H9 (cell line): ENCODE results near the gene HSPA9. TPM values are rescaled to one million over a fixed set of nuclear protein-coding genes. Genes with fewer than 3 reads are reported as not detected.
A peak's percentile ranks its signal among the peaks of the same experiment; 100 is the strongest.

Experiments
- DNase-seq: peaks from one replicate; pipeline ENCODE4 v3.0.0-alpha.2; 2017
- H2AFZ ChIP-seq: one replicate; pipeline ENCODE4 v1.6.1; 2013; ENCODE audit warnings: mild to moderate bottlenecking, low read length, control low read depth, moderate library complexity
- H2AK5ac ChIP-seq: 2 replicates; pipeline ENCODE4 v1.6.1; 2013; ENCODE audit warnings: low read length, control low read depth, mixed read lengths; ENCODE audit not compliant: insufficient read length
- H2BK120ac ChIP-seq: one replicate; pipeline ENCODE4 v1.6.1; 2013; ENCODE audit warnings: low read depth, mild to moderate bottlenecking, low read length, control low read depth, inconsistent platforms; ENCODE audit not compliant: poor library complexity, severe bottlenecking
- H2BK12ac ChIP-seq: 2 replicates; pipeline ENCODE4 v1.6.1; 2013; ENCODE audit warnings: low read length, control low read depth, mixed read lengths, low read depth; ENCODE audit not compliant: insufficient read length
- H2BK15ac ChIP-seq: 2 replicates; pipeline ENCODE4 v1.6.1; 2013; ENCODE audit warnings: low read depth, low read length, control low read depth
- H2BK20ac ChIP-seq: one replicate; pipeline ENCODE4 v1.6.1; 2013; ENCODE audit warnings: low read depth, mild to moderate bottlenecking, low read length, control low read depth, inconsistent platforms; ENCODE audit not compliant: poor library complexity, severe bottlenecking
- H2BK5ac ChIP-seq: 2 replicates; pipeline ENCODE4 v1.6.1; 2013; ENCODE audit warnings: low read length, control low read depth, mixed read lengths; ENCODE audit not compliant: insufficient read length
- H3K14ac ChIP-seq: 2 replicates; pipeline ENCODE4 v1.6.1; 2013; ENCODE audit warnings: low read length, control low read depth; ENCODE audit not compliant: insufficient read depth
- H3K18ac ChIP-seq: 2 replicates; pipeline ENCODE4 v1.6.1; 2013; ENCODE audit warnings: low read depth, mild to moderate bottlenecking, mixed read lengths, low read length, control low read depth; ENCODE audit not compliant: insufficient read length
- H3K23ac ChIP-seq: 2 replicates; pipeline ENCODE4 v1.6.1; 2013; ENCODE audit warnings: low read length, control low read depth, mixed read lengths, low read depth; ENCODE audit not compliant: insufficient read length
- H3K23me2 ChIP-seq: 2 replicates; pipeline ENCODE4 v1.6.1; 2013; ENCODE audit warnings: low read depth, mild to moderate bottlenecking, mixed read lengths, low read length, control low read depth; ENCODE audit not compliant: insufficient read length, poor library complexity, severe bottlenecking
- H3K27ac ChIP-seq: 2 replicates; pipeline ENCODE4 v1.5.1; 2013; ENCODE audit warnings: low read length, control low read depth, mixed read lengths, low read depth; ENCODE audit not compliant: insufficient read length
- H3K27me3 ChIP-seq: 2 replicates; pipeline ENCODE4 v1.6.1; 2013; ENCODE audit warnings: low read length, control low read depth, inconsistent platforms; ENCODE audit not compliant: insufficient read depth
- H3K4ac ChIP-seq: 2 replicates; pipeline ENCODE4 v1.6.1; 2013; ENCODE audit warnings: low read depth, mild to moderate bottlenecking, control low read depth, inconsistent platforms, low read length, moderate library complexity
- H3K4me1 ChIP-seq: 2 replicates; pipeline ENCODE4 v1.6.1; 2013; ENCODE audit warnings: low read length, control low read depth, inconsistent platforms; ENCODE audit not compliant: insufficient read depth
- H3K4me2 ChIP-seq: 2 replicates; pipeline ENCODE4 v1.6.1; 2013; ENCODE audit warnings: low read length, control low read depth, mixed read lengths; ENCODE audit not compliant: insufficient read length, insufficient read depth
- H3K56ac ChIP-seq: 2 replicates; pipeline ENCODE4 v1.6.1; 2013; ENCODE audit warnings: low read depth, mild to moderate bottlenecking, mixed read lengths, low read length, control low read depth; ENCODE audit not compliant: insufficient read length
- H3K79me1 ChIP-seq: 2 replicates; pipeline ENCODE4 v1.6.1; 2013; ENCODE audit warnings: low read depth, mild to moderate bottlenecking, moderate library complexity, low read length, control low read depth, inconsistent platforms; ENCODE audit not compliant: insufficient read depth, poor library complexity, severe bottlenecking
- H3K79me2 ChIP-seq: 2 replicates; pipeline ENCODE4 v1.6.1; 2013; ENCODE audit warnings: low read length, control low read depth, inconsistent platforms; ENCODE audit not compliant: insufficient read depth
- H3K9ac ChIP-seq: 2 replicates; pipeline ENCODE4 v1.6.1; 2013; ENCODE audit warnings: low read length, control low read depth, mixed read lengths; ENCODE audit not compliant: insufficient read length; ENCODE audit errors: extremely low read depth
- H3K9me3 ChIP-seq: one replicate; pipeline ENCODE4 v1.6.1; 2013; ENCODE audit warnings: low read depth, low read length, inconsistent platforms; ENCODE audit not compliant: control insufficient read depth
- H3T11ph ChIP-seq: one replicate; pipeline ENCODE4 v1.6.1; 2013; ENCODE audit warnings: mild to moderate bottlenecking, low read length, control low read depth, inconsistent platforms
- H4K20me1 ChIP-seq: one replicate; pipeline ENCODE4 v1.6.1; 2013; ENCODE audit not compliant: control insufficient read depth, insufficient read length, insufficient read depth
- H4K5ac ChIP-seq: 2 replicates; pipeline ENCODE4 v1.6.1; 2013; ENCODE audit warnings: low read depth, mild to moderate bottlenecking, mixed read lengths, low read length, control low read depth; ENCODE audit not compliant: insufficient read length
- H4K8ac ChIP-seq: replicated peaks from 2 replicates; pipeline ENCODE4 v1.6.1; 2013; ENCODE audit warnings: low read length, control low read depth, mixed read lengths, low read depth; ENCODE audit not compliant: insufficient read length
- H4K91ac ChIP-seq: 2 replicates; pipeline ENCODE4 v1.6.1; 2013; ENCODE audit warnings: low read depth, mild to moderate bottlenecking, moderate library complexity, mixed read lengths, low read length, control low read depth; ENCODE audit not compliant: insufficient read length
- H3K27ac Mint-ChIP-seq, 3 experiments: 2 replicates in 2 of 3; 3 replicates in 1 of 3; pipeline ENCODE4 v1.8.0; 2020 to 2021; ENCODE audit warnings: mixed read lengths in 3 of 3, mild to moderate bottlenecking in 1 of 3, moderate library complexity in 1 of 3
- H3K27me3 Mint-ChIP-seq: 2 replicates; pipeline ENCODE4 v1.8.0; 2021; ENCODE audit warnings: low read depth, mild to moderate bottlenecking, moderate library complexity, mixed read lengths
- H3K36me3 Mint-ChIP-seq, 3 experiments: 2 replicates in 2 of 3; 3 replicates in 1 of 3; pipeline ENCODE4 v1.8.0; 2020 to 2021; ENCODE audit warnings: low read depth in 3 of 3, mixed read lengths in 3 of 3; ENCODE audit not compliant: insufficient read depth in 1 of 3
- H3K4me1 Mint-ChIP-seq, 2 experiments: 2 replicates each; pipeline ENCODE4 v1.8.0; 2020; ENCODE audit warnings: mixed read lengths in 2 of 2
- H3K4me3 Mint-ChIP-seq, 2 experiments: 2 replicates in 1 of 2; 3 replicates in 1 of 2; pipeline ENCODE4 v1.8.0; 2020 to 2021; ENCODE audit warnings: mild to moderate bottlenecking in 2 of 2, mixed read lengths in 2 of 2, moderate library complexity in 1 of 2
- H3K9me3 Mint-ChIP-seq, 2 experiments: 2 replicates in 1 of 2; 3 replicates in 1 of 2; pipeline ENCODE4 v1.8.0; 2020; ENCODE audit warnings: mild to moderate bottlenecking in 2 of 2, mixed read lengths in 2 of 2, moderate library complexity in 1 of 2
- WGBS: extraction: QIAGEN DNeasy Blood & Tissue Kit; methylation state at CpG from one replicate; pipeline ENCODE4 v1.1.7; 2013; ENCODE audit warnings: missing lambda C conversion rate, low lambda C conversion rate, mixed read lengths; ENCODE audit not compliant: insufficient read length; ENCODE audit errors: extremely low coverage; 5-methylcytosine and 5-hydroxymethylcytosine counted together
- total RNA-seq: library from RNA; stranded (reverse); gene quantifications from 2 replicates; pipeline ENCODE4 v1.2.1, GENCODE V29; 2021
- TF ChIP-seq, protein P1 (sequence below): fragments of 200-600 bp; sonication (generic); conservative IDR thresholded peaks from 3 replicates; pipeline ENCODE4 v1.8.0; 2021; ENCODE audit warnings: antibody characterized with exemption, mild to moderate bottlenecking

The HSPA9 gene
- total RNA-seq, 1 experiment from 2014 or later, result 397 TPM

DNA sequence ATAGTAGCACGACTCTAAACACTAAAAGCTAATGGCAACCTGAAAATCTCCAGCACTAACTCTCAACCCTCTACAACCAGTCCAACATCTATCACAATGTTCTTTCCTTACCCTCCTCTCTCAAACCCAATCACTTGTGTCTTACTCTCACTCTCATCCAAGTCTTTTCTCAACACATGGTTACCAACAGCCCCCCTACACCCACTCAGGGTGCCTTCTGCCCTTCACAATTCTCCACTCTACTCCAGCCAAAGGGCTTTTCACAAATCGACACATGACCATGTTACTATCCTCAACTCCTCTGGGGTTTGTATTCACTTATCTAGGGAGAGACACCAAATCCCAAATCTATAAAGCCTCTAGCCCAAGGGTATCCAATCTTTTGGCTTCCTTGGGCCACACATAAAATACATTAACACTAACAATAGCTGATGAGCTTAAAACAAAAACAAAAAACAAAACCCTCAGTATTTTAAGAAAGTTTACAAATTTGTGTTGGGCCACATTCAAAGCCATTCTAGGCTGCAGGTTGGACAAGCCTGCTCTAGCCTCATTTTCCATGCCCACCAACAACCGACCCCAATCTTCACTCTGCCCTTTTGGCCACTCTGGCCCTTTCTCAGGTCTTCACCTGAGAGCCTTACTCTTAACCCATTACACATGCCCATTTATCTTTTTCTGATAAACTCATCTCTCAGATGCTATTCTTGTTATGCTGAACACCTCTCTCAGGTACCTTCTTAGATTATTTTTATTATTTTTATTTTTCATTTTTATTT lies 11.7 kb downstream of the HSPA9 start:
- Histone ChIP-seq H3K79me2 (peaks cover 6% of the 10 kb centered on the region; the same call in 1 of the 2 replicates), H3K4me1 (no peaks in the 10 kb centered on the region), H3K18ac (no peak overlapping the region), H3K79me1 (peaks cover 5% of the 10 kb centered on the region), H4K8ac (no peak overlapping the region), H4K20me1 (no peaks in the 10 kb centered on the region), H3K4ac (no peak overlapping the region), H3K4me2 (no peak overlapping the region), H3K23me2 (no peaks in the 10 kb centered on the region), H2BK20ac (no peak overlapping the region), H2BK5ac (no peak overlapping the region), H2BK12ac (no peak overlapping the region), H3K27ac (no peak overlapping the region), H2BK120ac (no peak overlapping the region), H3K27me3 (no peaks in the 10 kb centered on the region), H3K14ac (no peak overlapping the region), H3K9me3 (no peaks in the 10 kb centered on the region), H3T11ph (no peak overlapping the region), H3K56ac (no peak overlapping the region), H3K9ac (no peak overlapping the region), H4K5ac (no peak overlapping the region), H2AK5ac (no peak overlapping the region), H3K23ac (no peak overlapping the region), H2AFZ (no peak overlapping the region), H4K91ac (no peak overlapping the region), H2BK15ac (no peak overlapping the region)
- H3K4me3 Mint-ChIP-seq, result no peak overlapping the region; a peak in 1 of 5 replicates
- WGBS, result no CpG with 5 or more reads among the region's 3 CpGs
- H3K27me3 Mint-ChIP-seq, result no peaks in the 10 kb centered on the region
- TF ChIP-seq, protein P1, sequence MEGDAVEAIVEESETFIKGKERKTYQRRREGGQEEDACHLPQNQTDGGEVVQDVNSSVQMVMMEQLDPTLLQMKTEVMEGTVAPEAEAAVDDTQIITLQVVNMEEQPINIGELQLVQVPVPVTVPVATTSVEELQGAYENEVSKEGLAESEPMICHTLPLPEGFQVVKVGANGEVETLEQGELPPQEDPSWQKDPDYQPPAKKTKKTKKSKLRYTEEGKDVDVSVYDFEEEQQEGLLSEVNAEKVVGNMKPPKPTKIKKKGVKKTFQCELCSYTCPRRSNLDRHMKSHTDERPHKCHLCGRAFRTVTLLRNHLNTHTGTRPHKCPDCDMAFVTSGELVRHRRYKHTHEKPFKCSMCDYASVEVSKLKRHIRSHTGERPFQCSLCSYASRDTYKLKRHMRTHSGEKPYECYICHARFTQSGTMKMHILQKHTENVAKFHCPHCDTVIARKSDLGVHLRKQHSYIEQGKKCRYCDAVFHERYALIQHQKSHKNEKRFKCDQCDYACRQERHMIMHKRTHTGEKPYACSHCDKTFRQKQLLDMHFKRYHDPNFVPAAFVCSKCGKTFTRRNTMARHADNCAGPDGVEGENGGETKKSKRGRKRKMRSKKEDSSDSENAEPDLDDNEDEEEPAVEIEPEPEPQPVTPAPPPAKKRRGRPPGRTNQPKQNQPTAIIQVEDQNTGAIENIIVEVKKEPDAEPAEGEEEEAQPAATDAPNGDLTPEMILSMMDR, result no peak
- H3K27ac Mint-ChIP-seq, result peak overlapping the region in 2 of 3 experiments; percentile 0 to 41; a peak in 2 of 7 replicates
- H3K9me3 Mint-ChIP-seq, result no peaks in the 10 kb centered on the region
- DNase-seq, result no peak
- H3K36me3 Mint-ChIP-seq, result peaks cover 68 to 92% (median 89%) of the 10 kb centered on the region in 3 experiments
- H3K4me1 Mint-ChIP-seq, result no peaks in the 10 kb centered on the region
